MM.1S (cell line): ENCODE measurements around the gene MEX3D.

ENCODE experiments used
- CTCF ChIP-seq: fragments of 300-600 bp; sonication (generic); IDR thresholded peaks from 2 replicates; pipeline ENCODE4 v1.5.1; 2016; ENCODE audit warnings: antibody characterized with exemption, low read length, mixed read lengths
- EZH2 ChIP-seq: fragments of 300-600 bp; sonication (generic); optimal IDR thresholded peaks from 2 replicates; pipeline ENCODE3; 2017; ENCODE audit warnings: low read depth, mild to moderate bottlenecking, antibody characterized with exemption, low read length, mixed read lengths

GRCh38 chr19:1610579-1610978, 42.5 kb upstream of the MEX3D start:
- TF ChIP-seq CTCF = no peak
- TF ChIP-seq EZH2 = no peak
